BLaER1 (cell line): ENCODE measurements around the gene PPFIA2.
"Not testable (repeated sequence)": the region's sequence is repeated elsewhere in the genome, so short reads cannot be mapped to it uniquely, and the experiment has no call there.

Experiments used
- H3K27ac ChIP-seq: shearing (Covaris generic); formaldehyde crosslinking; 2 replicates; pipeline ENCODE4 v1.8.1; 2022
- H3K27me3 ChIP-seq: shearing (Covaris generic); formaldehyde crosslinking; 2 replicates; pipeline ENCODE4 v1.8.1; 2022
- H3K36me3 ChIP-seq: shearing (Covaris generic); formaldehyde crosslinking; 2 replicates; pipeline ENCODE4 v1.8.1; 2022
- H3K4me1 ChIP-seq: shearing (Covaris generic); formaldehyde crosslinking; 2 replicates; pipeline ENCODE4 v1.8.1; 2022
- H3K4me2 ChIP-seq: shearing (Covaris generic); formaldehyde crosslinking; 2 replicates; pipeline ENCODE4 v1.8.1; 2022
- H3K4me3 ChIP-seq: shearing (Covaris generic); formaldehyde crosslinking; 2 replicates; pipeline ENCODE4 v1.8.1; 2022
- H3K9ac ChIP-seq: shearing (Covaris generic); formaldehyde crosslinking; 2 replicates; pipeline ENCODE4 v1.8.1; 2022
- H3K9me3 ChIP-seq: shearing (Covaris generic); formaldehyde crosslinking; 2 replicates; pipeline ENCODE4 v1.8.1; 2022
- H4K20me1 ChIP-seq: shearing (Covaris generic); formaldehyde crosslinking; 2 replicates; pipeline ENCODE4 v1.8.1; 2022
- Cebpa-rat ChIP-seq: shearing (Covaris generic); IDR thresholded peaks from 2 replicates; pipeline ENCODE4 v1.8.1; 2022

The PPFIA2 gene

DNA sequence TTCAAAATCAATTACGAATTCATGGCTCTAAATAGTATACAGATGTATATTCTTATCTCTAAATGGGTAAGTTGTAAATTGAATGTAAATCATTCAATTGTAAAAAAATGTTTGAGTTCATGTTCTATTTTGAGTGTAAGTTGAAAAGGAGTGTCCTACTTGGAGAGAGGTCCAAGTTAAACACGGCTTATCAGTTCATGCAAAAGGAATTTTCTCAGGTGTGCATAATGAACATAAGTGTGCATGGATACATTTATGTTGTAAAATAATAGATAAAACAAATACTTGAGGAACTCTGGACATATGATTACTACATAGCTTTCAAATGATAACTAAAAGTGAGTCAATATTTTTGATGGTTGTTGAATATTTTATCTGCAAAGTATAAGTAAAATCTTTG is 79.5 kb downstream of the PPFIA2 start:
- TF ChIP-seq Cebpa-rat, result no peak
- H4K20me1 ChIP-seq, result no peaks in the 10 kb centered on the region
- no peaks in the 10 kb centered on the region for H3K9me3 ChIP-seq
- H3K9ac ChIP-seq, result no peak overlapping the region
- no peaks in the 10 kb centered on the region for H3K36me3 ChIP-seq
- no peak overlapping the region for H3K4me2 ChIP-seq
- no peaks in the 10 kb centered on the region for H3K27me3 ChIP-seq
- H3K4me3 ChIP-seq, result no peak overlapping the region
- no peak overlapping the region for H3K27ac ChIP-seq
- peaks cover 5% of the 10 kb centered on the region; the same call in 1 of the 2 replicates for H3K4me1 ChIP-seq

DNA sequence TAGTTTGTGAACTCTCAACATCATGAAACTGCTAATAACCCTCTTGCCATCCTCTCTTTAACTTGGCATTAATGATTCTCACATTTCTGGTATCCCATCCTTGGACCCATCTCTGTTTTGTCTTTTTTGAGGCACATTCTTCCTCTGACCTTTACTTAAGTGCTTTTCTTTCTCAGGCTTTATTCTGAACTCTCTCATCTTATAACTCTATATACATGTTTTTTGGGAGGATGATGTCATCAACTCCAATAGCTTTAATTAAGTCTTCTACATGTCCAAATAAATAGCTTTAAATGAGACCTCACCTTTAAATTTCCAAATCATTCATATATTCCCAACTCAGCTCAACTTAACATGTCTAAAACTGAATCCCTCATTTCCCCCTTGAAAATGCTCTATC is 88.4 kb downstream of the PPFIA2 start:
- no peaks in the 10 kb centered on the region for H3K36me3 ChIP-seq
- H3K4me1 ChIP-seq, result no peaks in the 10 kb centered on the region
- no peaks in the 10 kb centered on the region for H3K27me3 ChIP-seq
- no peak for TF ChIP-seq Cebpa-rat
- no peaks in the 10 kb centered on the region for H4K20me1 ChIP-seq
- H3K9ac ChIP-seq, result no peak overlapping the region
- H3K9me3 ChIP-seq, result no peaks in the 10 kb centered on the region
- no peak overlapping the region for H3K27ac ChIP-seq
- H3K4me2 ChIP-seq, result no peak overlapping the region
- H3K4me3 ChIP-seq, result no peak overlapping the region

DNA sequence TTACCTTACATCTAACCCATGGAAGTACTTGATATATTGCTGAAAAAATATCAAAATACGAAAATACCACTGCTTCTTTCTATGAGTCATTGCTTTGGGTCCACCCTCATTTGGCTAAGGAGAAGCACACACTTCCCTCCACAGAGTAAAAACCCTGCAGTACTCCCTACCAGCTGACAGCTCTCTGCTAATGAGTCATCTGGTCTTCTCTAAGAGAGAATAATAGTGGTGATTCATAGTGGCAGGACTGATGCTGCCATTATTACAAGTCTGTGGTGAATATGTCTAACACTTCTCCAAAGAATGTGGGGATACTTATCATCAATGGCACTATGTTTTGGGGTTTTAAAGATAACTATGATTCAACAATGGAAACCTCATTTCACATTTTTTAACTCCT is 90.7 kb downstream of the PPFIA2 start:
- Histone ChIP-seq H3K9ac (no peak overlapping the region), H3K4me1 (no peaks in the 10 kb centered on the region), H4K20me1 (no peaks in the 10 kb centered on the region), H3K36me3 (no peaks in the 10 kb centered on the region), H3K27me3 (no peaks in the 10 kb centered on the region), H3K27ac (no peak overlapping the region), H3K9me3 (no peaks in the 10 kb centered on the region), H3K4me3 (no peak overlapping the region), H3K4me2 (no peak overlapping the region)
- TF ChIP-seq Cebpa-rat, result no peak

DNA sequence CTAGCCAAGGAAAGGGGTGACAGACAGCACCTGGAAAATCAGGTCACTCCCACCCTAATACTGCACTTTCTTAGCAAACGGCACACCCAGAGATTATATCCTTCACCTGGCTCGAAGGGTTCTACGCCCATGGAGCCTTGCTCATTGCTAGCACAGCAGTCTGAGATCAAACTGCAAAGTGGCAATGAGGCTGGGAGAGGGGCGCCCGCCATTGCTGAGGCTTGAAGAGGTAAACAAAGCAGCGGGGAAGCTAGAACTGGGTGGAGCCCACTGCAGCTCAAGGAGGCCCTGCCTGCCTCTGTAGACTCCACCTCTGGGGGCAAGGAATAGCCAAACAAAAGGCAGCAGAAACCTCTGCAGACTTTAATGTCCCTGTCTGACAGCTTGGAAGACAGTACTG is 99.8 kb downstream of the PPFIA2 start:
- H3K27me3 ChIP-seq, H3K4me2 ChIP-seq, H4K20me1 ChIP-seq, H3K9me3 ChIP-seq, H3K4me1 ChIP-seq, H3K9ac ChIP-seq, H3K4me3 ChIP-seq, H3K36me3 ChIP-seq, H3K27ac ChIP-seq: not testable (repeated sequence)

DNA sequence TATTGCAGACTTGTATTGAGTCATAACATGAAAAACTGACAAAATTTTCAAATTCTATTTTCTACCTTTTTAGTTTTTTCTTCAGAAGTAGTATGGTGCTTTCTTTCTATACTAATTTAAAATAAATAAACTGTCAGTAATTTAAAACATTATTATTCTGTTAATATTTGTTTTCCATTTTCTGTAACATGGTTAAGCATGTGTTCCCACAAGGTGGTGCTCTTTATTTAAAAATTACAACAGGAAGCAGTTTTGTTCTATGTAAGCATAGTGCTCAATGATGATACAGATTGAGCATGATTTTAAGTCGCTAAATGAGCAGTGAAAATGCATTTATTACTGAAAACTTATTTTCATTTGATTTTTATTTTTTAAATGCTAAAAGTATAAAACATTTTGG is 114.6 kb downstream of the PPFIA2 start:
- Histone ChIP-seq H3K9me3 (no peaks in the 10 kb centered on the region), H3K4me1 (no peaks in the 10 kb centered on the region), H3K9ac (no peak overlapping the region), H3K4me2 (no peak overlapping the region), H3K36me3 (no peaks in the 10 kb centered on the region), H3K27me3 (no peaks in the 10 kb centered on the region), H3K27ac (no peak overlapping the region), H3K4me3 (no peak overlapping the region), H4K20me1 (no peaks in the 10 kb centered on the region)
- TF ChIP-seq Cebpa-rat, result no peak

DNA sequence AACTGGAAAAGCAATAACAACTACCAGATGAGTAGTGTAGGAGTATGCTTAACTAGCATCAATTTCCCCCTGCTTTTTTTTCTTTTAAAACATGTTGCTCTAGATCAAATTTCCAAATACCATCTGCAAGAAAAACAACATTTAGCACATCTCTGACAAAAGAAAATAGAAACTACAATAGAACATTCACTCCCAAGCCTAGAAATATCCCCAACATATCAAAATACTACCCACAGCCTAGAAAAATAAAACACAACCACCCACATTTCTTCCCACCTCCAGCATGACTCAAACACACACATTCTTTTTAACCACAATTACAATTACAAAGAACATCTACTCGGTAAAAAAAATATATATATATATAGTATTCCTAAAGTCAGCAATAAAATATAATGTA is 120.0 kb downstream of the PPFIA2 start:
- H3K36me3 ChIP-seq, result no peaks in the 10 kb centered on the region
- no peaks in the 10 kb centered on the region for H3K4me1 ChIP-seq
- no peak overlapping the region for H3K4me2 ChIP-seq
- no peak overlapping the region for H3K27ac ChIP-seq
- no peak for TF ChIP-seq Cebpa-rat
- H3K9me3 ChIP-seq, result no peaks in the 10 kb centered on the region
- H3K4me3 ChIP-seq, result no peak overlapping the region
- H3K27me3 ChIP-seq, result no peaks in the 10 kb centered on the region
- H4K20me1 ChIP-seq, result no peaks in the 10 kb centered on the region
- H3K9ac ChIP-seq, result no peak overlapping the region

DNA sequence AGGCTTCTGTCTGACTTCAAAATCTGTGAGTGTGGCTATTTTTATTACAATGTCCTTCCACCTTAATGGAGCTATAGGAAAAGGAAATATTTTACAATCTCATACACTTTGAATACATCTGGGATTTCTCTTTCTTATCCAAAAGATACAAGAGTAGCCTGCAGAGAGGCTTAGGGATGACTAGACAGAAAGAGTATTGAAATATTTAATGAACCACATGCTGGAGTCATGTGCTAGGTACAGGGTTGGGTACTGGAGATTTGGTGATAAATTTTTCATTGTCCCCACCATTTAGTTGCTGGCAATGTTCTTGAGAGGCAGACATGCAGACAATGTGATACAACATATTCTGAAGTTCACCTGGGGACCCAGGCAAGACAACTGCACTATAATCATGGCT is 126.0 kb downstream of the PPFIA2 start:
- no peak overlapping the region for H3K4me2 ChIP-seq
- H3K36me3 ChIP-seq, result no peaks in the 10 kb centered on the region
- no peak overlapping the region for H3K27ac ChIP-seq
- H3K4me3 ChIP-seq, result no peak overlapping the region
- no peaks in the 10 kb centered on the region for H3K4me1 ChIP-seq
- no peaks in the 10 kb centered on the region for H4K20me1 ChIP-seq
- no peaks in the 10 kb centered on the region for H3K27me3 ChIP-seq
- no peak overlapping the region for H3K9ac ChIP-seq
- TF ChIP-seq Cebpa-rat, result no peak
- no peaks in the 10 kb centered on the region for H3K9me3 ChIP-seq

DNA sequence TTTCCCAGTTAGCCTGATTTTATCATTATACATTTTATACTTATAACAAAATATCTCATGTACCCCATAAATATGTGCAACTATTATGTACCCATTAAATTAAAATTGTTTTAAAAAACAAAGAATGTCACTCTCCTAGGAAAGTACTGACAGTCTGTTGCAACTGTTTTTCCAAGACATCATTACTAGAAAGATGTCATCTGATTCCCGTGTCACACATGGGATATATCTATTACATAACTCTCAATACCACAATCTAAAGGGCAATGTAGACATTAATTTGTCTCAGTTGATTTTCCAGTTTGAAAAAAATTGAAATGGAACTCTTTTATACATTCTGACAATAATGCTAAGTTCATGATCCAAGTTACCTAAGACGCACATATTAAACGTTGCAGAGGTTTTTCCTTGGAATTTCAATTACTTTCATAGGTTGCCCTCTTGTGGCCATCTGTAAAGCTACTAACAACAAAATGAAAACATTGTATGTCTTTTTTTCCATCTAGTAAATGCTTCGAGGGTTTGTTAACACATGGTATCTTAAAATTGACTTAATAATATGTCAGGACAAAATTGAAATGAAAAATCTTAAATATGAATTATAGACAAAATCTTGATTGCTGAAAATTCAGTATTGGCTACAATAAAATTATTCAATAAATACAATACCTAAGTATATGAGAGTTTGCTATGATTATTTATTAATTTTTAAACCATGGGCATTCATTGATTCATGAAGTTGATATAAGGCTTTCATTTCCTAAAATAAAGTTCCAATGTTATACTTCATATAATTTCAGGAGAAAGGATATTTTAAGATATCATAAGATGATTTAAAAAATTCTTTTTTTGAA is 131.6 kb downstream of the PPFIA2 start:
- TF ChIP-seq Cebpa-rat, result no peak
- no peaks in the 10 kb centered on the region for H3K27me3 ChIP-seq
- no peaks in the 10 kb centered on the region for H3K36me3 ChIP-seq
- H3K4me3 ChIP-seq, result no peak overlapping the region
- no peaks in the 10 kb centered on the region for H3K4me1 ChIP-seq
- H3K27ac ChIP-seq, result no peak overlapping the region
- no peaks in the 10 kb centered on the region for H4K20me1 ChIP-seq
- H3K9ac ChIP-seq, result no peak overlapping the region
- H3K9me3 ChIP-seq, result no peaks in the 10 kb centered on the region
- H3K4me2 ChIP-seq, result no peak overlapping the region

DNA sequence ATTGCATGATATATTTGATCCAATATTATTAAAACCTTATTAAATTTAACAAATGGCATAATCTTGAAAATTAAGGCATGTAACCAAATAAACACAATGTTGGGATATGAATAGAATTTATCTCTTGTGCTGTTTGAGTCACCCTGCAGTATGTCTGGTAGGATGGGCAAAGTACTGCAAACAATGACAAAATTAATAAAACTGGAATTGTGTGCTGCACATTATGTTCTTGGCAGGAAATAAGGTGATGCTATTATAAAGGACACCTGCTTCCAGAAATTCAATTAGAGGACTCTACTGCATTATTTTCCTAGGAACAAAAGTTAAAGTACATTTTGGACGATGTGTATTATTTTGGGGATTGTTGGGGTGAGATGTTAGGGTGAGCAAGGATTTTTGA is 132.7 kb downstream of the PPFIA2 start:
- Histone ChIP-seq H3K27ac (no peak overlapping the region), H3K4me3 (no peak overlapping the region), H3K9ac (no peak overlapping the region), H3K36me3 (no peaks in the 10 kb centered on the region), H3K9me3 (no peaks in the 10 kb centered on the region), H3K27me3 (no peaks in the 10 kb centered on the region), H4K20me1 (no peaks in the 10 kb centered on the region), H3K4me1 (no peaks in the 10 kb centered on the region), H3K4me2 (no peak overlapping the region)
- no peak for TF ChIP-seq Cebpa-rat

DNA sequence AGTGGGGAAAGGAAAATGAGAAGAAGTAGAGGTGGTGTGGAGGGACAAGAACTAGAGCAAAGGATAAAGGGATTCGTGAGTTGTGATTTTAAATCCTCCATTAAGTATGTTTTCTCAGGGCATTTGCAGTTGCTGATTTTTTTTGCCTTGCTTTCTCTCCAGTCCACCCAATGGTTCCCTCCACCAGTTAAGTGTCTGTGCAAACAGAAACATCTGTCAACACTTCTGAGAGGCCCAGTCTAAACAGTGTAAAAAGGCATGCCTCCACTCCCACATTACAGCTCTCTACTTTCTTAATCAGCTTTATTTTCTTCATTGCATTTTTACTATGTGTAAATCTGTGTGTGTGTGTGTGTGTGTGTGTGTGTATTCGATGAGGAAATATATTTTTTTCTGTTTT is 141.2 kb downstream of the PPFIA2 start:
- no peak overlapping the region for H3K9ac ChIP-seq
- H3K4me2 ChIP-seq, result no peak overlapping the region
- H3K27me3 ChIP-seq, result no peaks in the 10 kb centered on the region
- no peak for TF ChIP-seq Cebpa-rat
- H3K27ac ChIP-seq, result no peak overlapping the region
- no peaks in the 10 kb centered on the region for H3K9me3 ChIP-seq
- H3K4me1 ChIP-seq, result no peaks in the 10 kb centered on the region
- no peaks in the 10 kb centered on the region for H4K20me1 ChIP-seq
- H3K36me3 ChIP-seq, result no peaks in the 10 kb centered on the region
- H3K4me3 ChIP-seq, result no peak overlapping the region

DNA sequence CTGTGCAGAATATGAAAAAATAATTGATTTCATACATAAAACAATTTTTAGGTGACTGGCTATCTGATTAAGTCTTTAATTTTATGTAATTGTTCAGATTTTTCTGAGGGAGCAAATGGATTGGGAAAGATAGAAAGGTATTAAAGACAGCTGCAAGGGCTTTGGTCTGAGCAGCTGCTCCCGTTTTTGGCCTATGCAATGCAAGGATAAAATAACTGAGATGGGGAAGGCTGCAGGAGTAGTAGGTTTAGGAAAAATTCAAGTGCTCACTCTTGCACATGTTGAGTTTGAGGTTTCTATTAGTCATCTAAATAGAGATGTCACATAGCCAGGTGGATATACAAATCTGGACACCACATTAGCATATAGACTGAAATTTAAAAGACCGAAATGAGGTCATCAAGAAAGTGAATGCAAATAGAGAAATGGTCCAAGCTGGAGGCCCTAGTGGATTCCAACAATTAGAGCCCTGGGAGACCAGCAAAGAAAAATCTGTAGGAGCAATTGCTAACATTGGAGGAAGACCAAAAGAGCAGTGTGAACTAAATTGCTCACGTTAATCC is 144.0 kb downstream of the PPFIA2 start:
- Histone ChIP-seq H3K27me3 (no peaks in the 10 kb centered on the region), H3K9ac (no peak overlapping the region), H3K4me2 (no peak overlapping the region), H4K20me1 (no peaks in the 10 kb centered on the region), H3K36me3 (no peaks in the 10 kb centered on the region), H3K4me3 (no peak overlapping the region), H3K9me3 (no peaks in the 10 kb centered on the region), H3K27ac (no peak overlapping the region), H3K4me1 (no peaks in the 10 kb centered on the region)
- TF ChIP-seq Cebpa-rat, result no peak
